DOHH2 (cell line): ENCODE data around the gene RPL35.

Experiments used
- CTCF ChIP-seq: fragments of 200-600 bp; sonication (generic); IDR thresholded peaks from one replicate; pipeline ENCODE4 v1.5.1; 2014; ENCODE audit warnings: antibody characterized with exemption, mild to moderate bottlenecking, low read depth, low read length; ENCODE audit not compliant: poor library complexity, severe bottlenecking
- EZH2phosphoT487 ChIP-seq: fragments of 200-600 bp; sonication (generic); IDR thresholded peaks from 2 replicates; pipeline ENCODE4 v1.6.1; 2017; ENCODE audit warnings: borderline replicate concordance, mild to moderate bottlenecking, antibody characterized with exemption, low read length, moderate library complexity, mixed read lengths

GRCh38 chr9:124897570-124898460 is 36.1 kb upstream of the RPL35 start:
- TF ChIP-seq CTCF (no peak), EZH2phosphoT487 (no peak)
